ENCODE measurements around the gene TMEM235.
"Not testable (repeated sequence)": the region's sequence is repeated elsewhere in the genome, so short reads cannot be mapped to it uniquely, and the experiment has no call there.

TMEM235 gene

DNA sequence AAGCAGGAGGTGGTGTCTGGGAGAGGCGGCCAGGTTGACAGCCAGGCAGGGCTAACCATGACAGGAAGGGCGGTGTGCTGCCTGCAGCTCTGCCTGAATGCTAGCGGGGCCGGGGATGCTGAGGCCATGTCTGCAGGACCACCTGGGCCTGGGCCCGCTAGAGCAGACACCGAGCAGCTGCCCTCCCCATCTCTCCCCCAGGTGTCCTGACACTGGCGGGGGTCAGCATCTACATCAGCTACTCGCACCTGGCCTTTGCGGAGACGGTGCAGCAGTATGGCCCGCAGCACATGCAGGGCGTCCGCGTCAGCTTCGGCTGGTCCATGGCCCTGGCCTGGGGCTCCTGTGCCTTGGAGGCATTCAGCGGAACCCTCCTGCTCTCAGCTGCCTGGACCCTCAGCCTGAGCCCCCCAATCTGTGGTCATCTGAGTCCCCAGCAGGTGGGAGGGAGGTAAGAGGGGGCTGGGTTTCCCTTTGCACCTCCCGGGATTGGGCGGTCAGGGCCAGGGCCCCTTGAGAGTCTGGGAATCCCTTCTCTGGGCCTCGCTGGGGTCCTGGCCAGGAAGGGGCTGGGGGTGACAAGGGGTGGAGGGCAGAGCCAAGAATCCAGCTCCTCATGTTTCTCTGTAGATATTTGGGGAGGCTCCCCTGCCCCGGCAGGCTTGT is 7.5 kb downstream of the TMEM235 start:
- no peak for DNase-seq

- DNase-seq = no peak
Observed at GRCh38 chr17:78239489-78239931, 8.1 kb downstream of the TMEM235 start.

DNA sequence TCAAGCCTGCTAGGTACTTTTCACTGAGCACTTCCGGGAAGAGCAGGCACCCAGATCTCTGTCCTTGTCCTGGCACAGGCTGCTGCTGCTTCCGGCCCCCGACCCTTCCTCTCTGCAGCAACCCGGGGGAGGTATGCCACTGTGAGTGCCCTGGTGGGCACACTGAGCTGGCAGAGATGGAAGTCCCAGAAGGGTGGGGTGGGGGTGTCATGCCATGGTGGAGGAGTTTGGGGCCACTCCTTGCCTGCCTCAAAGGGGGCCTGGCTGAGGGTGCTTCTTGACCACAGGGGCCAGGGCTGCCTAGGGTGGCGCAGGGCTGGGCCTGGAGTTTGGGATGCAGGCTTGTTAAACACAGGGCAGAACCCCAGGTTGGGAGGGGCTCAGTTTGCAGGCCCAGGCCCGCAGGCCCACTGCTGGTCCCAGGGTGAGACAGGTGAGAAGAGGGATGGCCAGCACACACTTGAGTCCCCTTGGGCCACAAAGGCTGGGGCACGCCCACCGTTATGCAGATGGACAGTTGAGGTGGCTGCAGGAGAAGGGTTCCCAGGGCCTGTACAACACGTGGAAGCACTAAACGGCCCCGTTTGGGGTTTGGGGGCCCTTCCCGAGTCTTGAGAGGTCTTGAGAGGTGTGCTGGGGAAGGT is 8.7 kb downstream of the TMEM235 start:
- no peak for DNase-seq

- no peak for DNase-seq
Observed at GRCh38 chr17:78240839-78241238, 9.4 kb downstream of the TMEM235 start.

DNA sequence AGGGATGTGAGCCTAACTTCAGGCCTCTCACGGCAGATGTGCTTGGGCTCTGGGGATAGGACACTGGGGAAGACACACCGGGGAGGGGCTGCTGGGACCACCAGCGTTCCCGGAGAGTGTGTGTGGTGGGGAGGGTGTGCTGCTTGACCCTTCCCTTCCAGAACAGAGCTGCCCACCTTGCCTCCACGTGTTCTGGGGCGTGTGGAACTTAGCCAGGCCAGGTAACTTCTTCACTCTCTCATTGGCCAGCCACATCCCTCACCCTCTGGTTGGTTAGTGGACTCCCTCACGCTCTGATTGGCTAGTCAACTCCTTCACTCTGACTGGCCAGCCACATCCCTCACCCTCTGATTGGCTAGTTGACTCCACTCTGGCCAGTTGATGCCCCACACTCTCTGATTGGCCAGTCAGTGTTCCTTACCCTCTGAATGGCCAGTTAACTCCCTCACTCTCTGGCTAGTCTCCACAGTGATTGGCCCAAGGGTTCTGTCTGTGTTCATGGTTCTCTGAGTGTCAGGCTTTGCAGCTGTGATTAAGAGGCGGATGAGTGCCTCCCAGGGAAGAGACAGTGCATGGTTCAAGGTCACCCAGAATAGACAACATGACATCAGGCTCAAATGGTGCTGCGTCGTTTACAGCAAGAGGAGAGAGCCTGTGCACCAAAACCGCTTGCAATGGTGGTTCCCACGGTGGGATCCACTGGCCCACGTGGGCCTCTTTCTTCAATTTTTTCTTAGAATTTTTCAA is 10.0 kb downstream of the TMEM235 start:
- DNase-seq = no peak

DNA sequence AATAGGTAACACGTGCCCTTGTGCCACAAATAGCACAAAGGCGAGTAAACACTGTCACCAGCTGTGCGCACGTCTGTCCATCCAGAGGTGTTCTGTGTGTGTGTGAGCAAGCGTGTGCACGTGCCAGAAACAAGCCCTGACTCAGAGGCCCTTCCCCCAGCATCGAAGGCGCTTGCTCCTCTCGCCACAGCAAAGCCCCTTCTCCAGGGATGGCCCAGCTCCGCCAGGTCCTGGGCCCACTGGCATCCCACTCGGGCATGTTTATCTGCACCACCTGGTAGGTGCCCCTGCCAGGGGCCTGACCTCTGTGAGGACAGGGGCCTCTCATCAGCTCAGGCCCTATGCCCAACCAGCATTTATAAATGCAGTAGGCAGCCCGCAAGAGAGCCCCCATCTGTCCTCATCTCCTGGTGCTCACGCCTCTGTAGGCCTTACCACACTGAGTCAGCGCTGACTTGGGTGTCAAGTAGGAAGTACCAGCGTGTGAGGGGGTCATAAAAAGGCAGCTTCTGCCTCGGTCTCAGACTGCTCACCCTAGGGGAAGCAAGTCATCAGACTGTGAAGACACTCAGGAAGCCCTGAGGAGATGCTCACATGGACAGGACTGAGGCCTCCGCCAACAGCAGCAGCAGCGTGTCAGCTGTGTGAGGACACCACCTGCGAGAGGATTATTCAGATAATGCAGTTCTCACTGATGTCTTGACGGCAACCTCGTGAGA is 10.8 kb downstream of the TMEM235 start:
- no peak for DNase-seq

DNA sequence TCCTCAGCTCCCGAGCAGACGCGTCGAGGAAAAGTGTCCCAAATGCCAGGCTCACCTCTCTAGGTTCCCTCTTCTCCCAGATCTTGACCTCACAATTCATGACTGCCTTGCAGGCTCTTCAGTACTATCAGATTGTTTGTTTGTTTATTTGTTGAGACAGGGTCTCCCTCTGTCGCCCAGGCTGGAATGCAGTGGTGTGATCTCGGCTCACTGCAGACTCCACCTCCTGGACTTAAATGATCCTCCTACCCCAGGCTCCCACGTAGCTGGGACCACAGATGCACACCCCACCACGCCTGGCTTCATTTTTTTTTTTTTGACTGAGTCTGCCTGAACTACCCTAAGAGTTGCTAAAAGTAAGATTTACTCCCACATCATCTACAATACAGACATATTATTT is 15.9 kb downstream of the TMEM235 start:
- no peak for DNase-seq

DNA sequence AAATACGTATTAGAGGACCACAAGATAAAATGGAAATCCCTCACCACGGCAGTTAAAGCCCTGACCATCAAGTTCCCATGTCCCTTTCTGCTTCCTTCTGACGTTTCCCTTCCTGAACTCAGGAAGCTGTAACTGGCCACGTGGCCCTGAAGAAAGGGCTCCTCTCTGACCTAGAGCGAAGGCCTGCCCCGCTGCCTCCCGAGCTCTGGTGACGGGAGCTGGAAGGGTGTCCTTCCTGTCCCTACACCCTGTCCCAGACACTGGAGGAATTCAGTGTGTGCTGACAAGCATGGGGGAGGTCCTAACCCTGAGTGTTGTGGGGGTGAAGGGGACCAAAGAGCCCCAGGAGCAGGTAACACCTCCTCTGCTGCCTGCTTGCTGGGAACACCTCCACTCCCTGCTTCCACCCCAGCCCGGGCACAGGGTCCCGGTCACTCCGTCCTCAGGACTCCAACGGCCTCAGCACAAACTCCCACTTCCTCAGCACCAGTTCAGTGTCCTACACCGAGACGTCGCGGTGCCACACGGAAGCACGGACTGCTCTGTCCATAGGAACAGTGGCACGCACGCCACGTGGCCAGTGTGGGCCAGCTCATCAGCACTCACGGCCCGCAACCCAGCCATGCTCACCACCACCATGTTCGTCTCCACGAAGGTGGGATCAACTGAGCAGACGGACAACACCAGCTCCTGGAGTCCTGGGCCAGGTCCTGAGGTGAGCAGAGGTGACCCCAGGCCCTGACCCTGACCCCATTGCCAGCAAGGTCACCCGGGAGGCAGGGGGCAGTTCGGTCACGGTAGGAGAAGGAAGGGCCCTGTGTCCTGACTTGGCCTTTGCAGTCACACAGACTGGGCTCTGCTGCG is 16.9 kb downstream of the TMEM235 start:
- no peak for DNase-seq

GRCh38 chr17:78249074-78249817 is 17.8 kb downstream of the TMEM235 start:
- DNase-seq = no peak

GRCh38 chr17:78249818-78250806 is 18.7 kb downstream of the TMEM235 start:
- no peak for DNase-seq

DNA sequence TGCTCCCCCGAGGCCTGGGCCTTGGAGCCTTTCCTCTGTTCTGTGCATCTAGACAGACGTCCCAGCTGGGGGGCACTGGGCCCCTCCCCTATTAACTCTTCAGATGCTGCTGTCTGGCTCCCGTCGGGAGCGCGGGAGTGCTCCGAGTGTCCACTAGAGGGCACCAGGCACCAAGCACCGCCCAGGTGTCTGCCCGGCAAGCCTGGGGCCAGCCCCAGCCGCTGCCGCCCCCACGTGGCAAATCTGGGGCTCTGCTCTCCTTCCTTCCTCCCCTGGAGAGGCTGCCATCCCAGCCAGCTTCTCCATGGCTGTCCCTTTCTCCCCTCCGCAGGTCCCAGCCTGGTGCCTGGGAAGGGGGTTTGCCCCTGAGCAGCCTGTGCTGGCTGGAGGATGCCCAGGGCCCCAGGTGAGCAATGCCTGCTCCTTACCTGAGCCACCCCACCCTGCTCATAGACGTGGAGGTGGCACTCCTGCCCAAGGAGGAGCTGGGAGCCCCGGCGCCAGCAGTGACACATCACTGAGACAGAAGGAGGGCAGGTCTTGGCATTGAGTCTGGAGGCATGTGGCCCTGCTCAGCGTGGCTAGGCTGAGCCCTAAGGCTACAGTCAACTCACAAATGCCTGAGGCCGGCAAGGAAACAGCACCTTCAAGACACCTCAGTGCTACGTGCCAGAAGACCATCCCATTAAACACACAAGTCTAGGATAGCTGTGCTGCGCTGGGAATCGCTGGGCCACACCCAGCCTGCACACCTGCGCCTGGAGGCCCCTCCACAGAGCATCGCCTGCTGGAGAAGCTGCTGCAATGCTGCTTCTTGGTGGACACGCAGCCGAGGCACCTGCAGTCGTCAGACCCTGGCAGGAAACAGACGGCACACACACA is 19.7 kb downstream of the TMEM235 start:
- peak; percentile 85 for DNase-seq

DNA sequence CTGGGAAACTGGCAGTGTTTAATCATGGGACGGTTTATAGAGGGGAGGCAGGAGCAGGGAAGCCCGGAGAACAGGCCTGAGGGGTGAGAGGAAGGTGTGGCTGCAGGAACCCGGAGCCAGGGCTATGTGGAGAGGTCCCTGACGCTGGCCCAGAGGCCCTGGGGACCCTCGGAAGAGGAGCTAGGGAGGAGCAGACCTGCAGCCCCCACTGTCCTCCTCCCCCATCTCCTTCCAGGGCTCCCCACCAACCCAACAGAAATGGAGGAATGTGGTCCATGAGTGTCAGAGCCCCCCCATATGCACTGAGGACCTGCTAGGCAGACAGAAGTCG is 20.3 kb downstream of the TMEM235 start:
- DNase-seq = no peak

DNA sequence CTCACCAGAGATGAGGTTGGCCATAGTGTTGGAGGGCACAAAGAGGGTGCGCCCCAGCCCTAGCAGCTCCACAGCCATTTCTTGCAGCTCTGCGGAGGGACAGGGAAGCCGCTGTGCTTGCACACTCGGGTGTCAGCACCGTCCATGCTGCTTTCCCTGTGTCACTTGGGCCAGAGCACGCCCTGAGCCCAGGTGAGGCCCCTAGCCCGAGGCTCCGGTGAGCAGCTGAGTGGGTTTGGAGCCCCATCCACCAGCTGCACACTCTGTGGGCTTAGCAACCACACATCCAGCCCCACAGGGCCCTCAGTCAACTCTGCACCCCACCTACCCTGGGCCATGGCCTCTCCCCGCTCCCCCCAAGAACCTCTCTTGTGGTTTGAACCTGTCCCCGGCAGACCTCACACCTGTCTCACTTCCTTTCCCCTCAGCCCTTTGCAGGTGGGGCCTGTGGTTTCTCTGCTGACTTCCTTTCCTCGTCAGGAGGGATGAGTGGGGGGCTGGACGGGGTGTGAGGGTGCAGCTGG is 20.7 kb downstream of the TMEM235 start:
- DNase-seq = peak; percentile 89

DNA sequence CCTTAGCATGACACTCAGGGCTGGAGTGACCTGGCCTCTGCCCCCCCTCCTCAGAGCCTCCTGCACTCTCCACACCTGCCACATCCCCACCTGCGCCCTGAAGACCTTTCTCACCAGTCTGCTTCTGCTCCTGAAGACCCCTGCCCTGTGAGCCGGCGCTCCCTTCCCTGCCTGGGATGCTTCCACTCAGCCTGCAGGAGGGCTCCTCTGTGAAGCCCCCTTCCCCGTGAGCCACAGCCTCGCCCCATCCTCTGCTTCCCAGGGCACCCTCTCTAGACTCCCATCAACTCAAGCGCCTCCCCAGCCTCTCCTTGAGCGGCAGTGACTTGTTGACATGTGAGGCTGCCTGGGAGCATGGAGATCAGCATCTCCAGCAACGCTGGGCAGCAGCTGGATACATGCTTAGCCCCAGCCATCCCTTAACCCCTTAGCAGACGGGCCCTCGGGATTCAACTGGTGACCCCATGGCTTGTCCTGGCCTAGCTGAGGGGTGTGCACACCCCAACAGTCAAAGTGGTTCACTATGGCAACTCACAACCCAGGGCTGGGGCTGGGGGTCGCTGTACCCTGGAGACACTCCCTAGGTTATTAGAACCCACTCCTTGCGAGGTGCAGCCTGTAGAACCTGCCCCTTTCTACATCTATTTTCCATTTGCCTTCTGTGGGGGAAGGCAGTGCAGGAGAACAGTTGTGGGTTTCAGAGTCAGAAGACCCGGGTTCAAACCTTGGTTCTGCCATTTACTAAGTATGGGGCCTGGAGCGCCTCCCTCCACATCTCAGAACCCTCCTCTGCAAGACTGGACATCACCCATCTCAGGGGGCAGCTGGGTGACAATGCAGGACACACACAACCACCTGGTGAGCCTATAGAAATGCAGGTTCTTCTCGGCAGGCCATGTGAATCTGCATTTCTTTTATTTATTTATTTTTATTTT is 21.5 kb downstream of the TMEM235 start:
- DNase-seq = no peak

- DNase-seq = not testable (repeated sequence)
Observed at GRCh38 chr17:78253636-78253945, 22.2 kb downstream of the TMEM235 start.

DNA sequence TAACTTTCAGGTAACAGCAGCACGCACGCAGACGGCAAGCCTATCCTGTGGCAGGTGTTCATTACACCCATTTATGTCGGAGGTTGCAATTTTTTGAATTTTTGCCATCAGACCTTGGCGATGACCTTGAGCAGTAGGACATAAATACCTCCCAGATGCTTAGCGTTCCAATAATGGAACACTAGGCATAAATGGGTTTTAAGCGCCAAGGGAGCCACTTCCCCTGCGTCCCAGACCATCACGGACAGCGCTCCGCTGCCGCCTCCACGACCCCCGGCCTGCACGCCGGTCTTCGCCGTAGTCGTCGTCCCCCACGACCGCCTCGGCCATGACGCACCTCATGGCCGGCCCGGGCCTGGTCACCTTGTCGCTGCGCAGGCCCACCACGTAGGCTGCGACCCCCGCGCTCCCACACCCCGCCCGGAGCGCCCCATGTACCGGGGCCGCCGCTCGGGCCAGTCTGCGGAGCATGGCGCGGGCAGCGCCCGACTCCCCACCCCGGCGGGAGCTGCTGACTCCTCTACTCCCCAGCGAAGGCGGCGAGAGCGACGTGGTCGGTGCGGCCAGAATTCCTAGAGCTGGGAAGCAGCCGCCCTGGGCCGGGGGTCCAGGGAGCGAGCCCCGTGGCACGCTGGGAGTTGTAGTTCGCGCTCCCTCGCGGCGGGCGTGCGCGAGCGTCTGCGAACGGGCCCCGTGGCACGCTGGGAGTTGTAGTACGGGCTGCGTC is 22.7 kb downstream of the TMEM235 start:
- peak; percentile 83 for DNase-seq

DNA sequence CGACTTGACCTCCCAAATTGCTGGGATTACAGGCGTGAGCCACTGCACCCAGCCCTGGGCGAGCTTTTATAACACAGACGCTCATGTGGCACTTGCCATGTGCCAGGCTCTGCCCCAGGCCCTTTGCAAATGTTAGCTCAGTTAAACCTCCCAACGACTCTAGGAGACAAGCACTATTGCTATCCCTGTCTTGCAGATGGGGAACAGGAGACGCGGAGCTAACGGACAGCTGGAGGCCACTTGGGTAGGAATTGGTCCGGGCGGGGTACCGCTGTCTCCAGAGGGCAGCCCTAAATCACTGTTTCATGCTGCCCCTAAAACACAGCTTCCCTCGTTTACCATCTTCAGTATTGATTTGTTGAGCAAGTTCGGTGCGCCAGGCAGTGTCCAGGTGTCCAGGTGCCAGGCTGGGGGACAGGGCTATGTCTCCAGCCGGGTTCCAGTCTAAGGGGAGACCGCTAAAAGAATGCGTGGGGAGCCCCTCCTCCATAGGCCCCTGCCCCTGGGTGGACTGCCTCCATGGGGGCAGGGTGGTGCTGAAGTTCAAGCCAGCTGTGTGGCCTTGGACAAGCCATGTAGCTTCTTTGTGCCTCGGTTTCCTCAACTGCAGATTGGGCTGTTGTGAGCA is 23.7 kb downstream of the TMEM235 start:
- DNase-seq = no peak
